GM15510 (cell line): ENCODE results near the gene ZNF846.

Experiments used
- POLR2A ChIP-seq: IDR thresholded peaks from 3 replicates; pipeline ENCODE4 v1.6.1; 2011; ENCODE audit warnings: borderline replicate concordance; ENCODE audit not compliant: insufficient read length; ENCODE audit errors: extremely low read depth

The ZNF846 gene

GRCh38 chr19:9786819-9787218 is 18.3 kb upstream of the ZNF846 start:
- no peak for TF ChIP-seq POLR2A

- no peak for TF ChIP-seq POLR2A
Observed at GRCh38 chr19:9786342-9786741, 17.8 kb upstream of the ZNF846 start.

- TF ChIP-seq POLR2A = peak; percentile 62
Observed at GRCh38 chr19:9785367-9786331, 17.1 kb upstream of the ZNF846 start.

- TF ChIP-seq POLR2A = no peak
Observed at GRCh38 chr19:9782338-9782737, 13.8 kb upstream of the ZNF846 start.

DNA sequence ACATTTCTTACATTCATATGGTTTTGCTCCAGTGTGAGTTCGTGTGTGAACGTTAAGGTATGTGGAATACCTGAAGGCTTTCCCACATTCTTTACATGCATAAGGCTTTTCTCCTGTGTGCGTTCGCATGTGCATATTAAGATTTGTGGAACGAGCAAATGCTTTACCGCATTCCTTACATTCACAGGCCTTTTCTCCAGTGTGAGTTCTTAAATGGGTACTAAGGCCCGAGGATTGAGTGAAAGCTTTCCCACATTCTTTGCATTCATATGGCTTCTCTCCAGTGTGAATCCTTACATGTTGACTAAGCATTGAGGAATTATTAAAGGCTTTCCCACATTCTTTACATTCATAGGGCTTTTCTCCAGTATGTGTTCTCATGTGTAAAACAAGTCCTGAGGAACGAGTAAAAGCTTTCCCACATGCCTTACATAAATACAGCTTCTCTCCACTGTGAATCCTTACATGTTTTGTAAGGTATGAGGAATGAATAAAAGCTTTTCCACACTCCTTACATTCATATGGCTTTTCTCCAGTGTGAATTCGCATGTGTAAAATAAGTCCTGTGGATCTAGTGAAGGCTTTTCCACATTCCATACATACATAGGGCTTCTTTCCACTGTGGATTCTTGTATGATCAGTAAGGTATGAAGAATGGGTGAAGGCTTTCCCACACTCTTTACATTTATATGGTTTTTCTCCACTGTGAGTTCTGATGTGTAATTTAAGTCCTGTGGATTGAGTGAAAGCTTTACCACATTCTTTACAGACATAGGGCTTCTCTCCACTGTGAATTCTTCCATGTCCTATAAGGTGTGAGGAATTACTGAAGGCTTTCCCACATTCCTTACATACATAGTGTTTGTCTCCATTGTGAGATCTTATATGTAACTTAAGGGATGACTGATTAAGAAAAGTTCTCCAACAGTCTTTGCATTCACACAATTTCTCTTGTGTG is 10.7 kb downstream of the ZNF846 start:
- TF ChIP-seq POLR2A = no peak

GRCh38 chr19:9752701-9753443 is 15.7 kb downstream of the ZNF846 start:
- TF ChIP-seq POLR2A = no peak

- TF ChIP-seq POLR2A = no peak
Observed at GRCh38 chr19:9751446-9751845, 17.1 kb downstream of the ZNF846 start.

DNA sequence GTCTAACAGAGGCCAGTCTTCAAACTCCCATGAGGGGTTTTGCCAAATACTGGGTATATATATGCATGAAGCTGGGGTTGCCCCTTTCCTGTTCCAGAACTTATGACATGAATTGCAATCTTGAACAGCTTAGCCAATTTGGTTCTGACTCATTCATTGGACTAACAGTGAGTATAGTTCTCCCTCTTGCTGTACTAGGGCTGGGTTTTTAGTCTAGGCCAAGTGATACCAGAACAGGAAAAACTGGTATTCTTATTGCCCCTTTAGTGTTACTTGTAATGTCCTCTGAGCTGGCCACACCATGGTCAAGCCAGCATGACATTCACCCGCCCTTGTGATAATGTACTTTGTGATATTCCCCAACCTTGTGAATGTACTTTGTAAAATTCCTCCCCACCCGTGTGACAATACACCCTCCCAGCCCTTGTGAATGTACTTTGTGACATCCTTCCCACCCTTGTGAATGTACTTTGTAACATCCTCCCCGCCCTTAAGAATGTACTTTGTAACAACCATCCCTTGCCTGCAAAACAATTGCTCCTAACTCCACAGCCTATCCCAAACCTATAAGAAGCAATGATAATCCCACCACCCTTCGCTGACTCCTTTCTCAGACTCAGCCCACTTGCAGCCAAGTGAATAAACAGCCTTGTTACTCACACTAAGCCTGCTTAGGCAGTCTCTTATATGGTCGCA is 26.9 kb downstream of the ZNF846 start:
- TF ChIP-seq POLR2A = no peak

DNA sequence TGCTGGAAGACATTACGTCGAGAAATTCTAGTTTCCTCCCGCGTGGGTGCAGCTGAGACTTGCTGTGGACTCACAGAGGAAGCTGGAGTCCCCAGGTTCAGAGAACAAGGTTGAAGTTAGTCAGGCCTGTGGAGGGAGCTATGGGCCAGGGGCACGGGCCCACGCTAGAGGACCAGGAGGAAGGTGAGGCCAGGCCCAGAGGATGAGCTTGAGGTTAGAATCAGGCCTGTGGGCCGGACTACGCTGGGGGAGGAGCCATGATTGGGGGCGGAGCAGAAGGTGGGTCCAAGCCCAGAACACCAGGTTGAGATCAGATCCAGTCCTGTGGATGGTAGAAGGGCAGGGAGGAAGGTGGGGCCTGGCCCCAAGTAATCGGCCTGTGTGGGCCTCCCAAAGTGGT is 32.6 kb downstream of the ZNF846 start:
- no peak for TF ChIP-seq POLR2A

- no peak for TF ChIP-seq POLR2A
Observed at GRCh38 chr19:9729162-9729561, 39.4 kb downstream of the ZNF846 start.

GRCh38 chr19:9727644-9728043 is 40.9 kb downstream of the ZNF846 start:
- no peak for TF ChIP-seq POLR2A

DNA sequence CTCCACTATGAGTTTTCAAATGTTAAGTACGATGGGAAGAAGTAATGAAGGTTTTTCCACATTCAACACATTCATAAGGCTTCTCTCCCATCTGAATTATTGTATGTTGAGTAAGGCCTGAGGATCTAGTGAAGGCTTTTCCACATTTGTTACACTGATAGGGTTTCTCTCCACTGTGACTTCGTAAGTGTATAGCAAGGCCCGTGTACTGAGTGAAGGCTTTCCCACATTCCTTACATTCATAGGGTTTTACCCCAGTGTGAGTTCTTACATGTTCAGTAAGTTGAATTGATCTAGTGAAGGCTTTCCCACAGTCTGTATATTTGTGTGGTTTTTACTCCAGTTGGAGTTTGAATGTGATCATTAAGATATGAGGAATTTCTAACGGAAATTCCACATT is 44.4 kb downstream of the ZNF846 start:
- no peak for TF ChIP-seq POLR2A

DNA sequence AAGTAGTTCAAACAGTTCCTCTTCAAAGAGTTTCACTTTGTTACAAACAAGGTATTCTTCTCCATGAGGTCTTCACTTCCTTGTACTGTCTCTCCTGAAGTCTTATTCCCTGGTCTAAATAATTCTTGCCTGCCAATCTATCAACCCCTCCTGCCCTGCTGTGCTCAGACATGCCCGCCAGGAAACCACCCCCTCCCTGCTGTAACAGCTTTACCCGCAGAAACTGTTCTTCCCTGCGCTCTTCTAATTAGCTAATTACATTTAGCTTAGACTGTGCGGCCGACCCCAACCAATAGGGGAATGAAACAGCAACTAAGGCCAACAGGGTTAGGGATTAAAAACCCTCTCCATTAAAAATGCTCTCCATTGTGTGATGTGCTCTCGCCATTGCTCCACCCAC is 46.7 kb downstream of the ZNF846 start:
- TF ChIP-seq POLR2A = no peak

DNA sequence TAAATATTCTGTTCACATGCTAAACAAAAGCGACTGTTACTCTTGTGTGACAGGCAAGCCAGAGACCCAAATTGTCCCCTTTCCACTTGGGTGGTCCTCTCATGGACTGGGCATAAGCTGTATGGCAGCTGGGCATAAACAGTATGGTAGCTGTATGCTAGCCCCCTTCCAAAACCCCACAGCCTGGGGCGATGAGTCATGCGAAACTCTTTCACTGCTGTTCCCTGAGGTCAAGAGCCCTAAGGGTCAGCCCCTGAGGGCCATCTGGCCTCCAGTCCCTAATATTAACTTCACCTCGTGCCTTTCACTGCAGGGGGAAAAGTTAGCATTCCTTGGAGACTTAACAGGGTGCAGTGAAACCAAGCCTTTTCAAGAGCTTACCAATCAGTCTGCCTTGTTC is 48.0 kb downstream of the ZNF846 start:
- no peak for TF ChIP-seq POLR2A
